Astrocyte (in vitro differentiated cells and primary cell): ENCODE results near the gene FBXL14. TPM values are rescaled to one million over a fixed set of nuclear protein-coding genes. Genes with fewer than 3 reads are reported as not detected.

ENCODE experiments used
- DNase-seq: peaks from one replicate; pipeline ENCODE4 v3.0.0-alpha.2; 2010; ENCODE audit warnings: low read depth
- FAIRE-seq: peaks from 2 replicates; lab custom pipeline; 2011; peaks lifted over from hg19 to GRCh38; lab: Jason Lieb, UNC
- H2AFZ ChIP-seq: 2 replicates; pipeline ENCODE4 v1.6.0; 2012; ENCODE audit warnings: low read depth, low read length, inconsistent platforms
- H3K27ac ChIP-seq: 2 replicates; pipeline ENCODE4 v1.5.1; 2011; ENCODE audit warnings: low read depth, low read length, inconsistent platforms
- H3K27me3 ChIP-seq: 2 replicates; pipeline ENCODE4 v1.6.0; 2011; ENCODE audit warnings: low read length, inconsistent platforms; ENCODE audit not compliant: insufficient read depth
- H3K36me3 ChIP-seq: 2 replicates; pipeline ENCODE4 v1.5.1; 2011; ENCODE audit warnings: low read length, inconsistent platforms; ENCODE audit not compliant: insufficient read depth
- H3K4me1 ChIP-seq: 2 replicates; pipeline ENCODE4 v1.5.1; 2011; ENCODE audit warnings: low read length, inconsistent platforms; ENCODE audit not compliant: insufficient read depth
- H3K4me2 ChIP-seq: 2 replicates; pipeline ENCODE4 v1.6.0; 2012; ENCODE audit warnings: low read length, inconsistent platforms
- H3K4me3 ChIP-seq: 2 replicates; pipeline ENCODE4 v1.5.1; 2011; ENCODE audit warnings: low read depth, mild to moderate bottlenecking, low read length, inconsistent platforms; ENCODE audit not compliant: insufficient read depth
- H3K79me2 ChIP-seq: 2 replicates; pipeline ENCODE4 v1.6.0; 2012; ENCODE audit warnings: mild to moderate bottlenecking, low read length, inconsistent platforms; ENCODE audit not compliant: insufficient read depth
- H3K9ac ChIP-seq: 2 replicates; pipeline ENCODE4 v1.6.0; 2012; ENCODE audit warnings: mild to moderate bottlenecking, low read length, inconsistent platforms
- H3K9me3 ChIP-seq: 2 replicates; pipeline ENCODE4 v1.5.1; 2012; ENCODE audit warnings: low read depth, mild to moderate bottlenecking, low read length, inconsistent platforms; ENCODE audit not compliant: insufficient read depth
- H4K20me1 ChIP-seq: 2 replicates; pipeline ENCODE4 v1.6.0; 2012; ENCODE audit warnings: low read length, inconsistent platforms; ENCODE audit not compliant: insufficient read depth
- H3K27ac Mint-ChIP-seq: one replicate; pipeline ENCODE4 v1.8.0; 2021; ENCODE audit warnings: mild to moderate bottlenecking, mixed read lengths; ENCODE audit not compliant: unreplicated experiment
- H3K27me3 Mint-ChIP-seq: one replicate; pipeline ENCODE4 v1.8.0; 2021; ENCODE audit warnings: low read depth, mixed read lengths; ENCODE audit not compliant: unreplicated experiment
- H3K36me3 Mint-ChIP-seq: one replicate; pipeline ENCODE4 v1.8.0; 2021; ENCODE audit warnings: low read depth, mixed read lengths; ENCODE audit not compliant: unreplicated experiment
- H3K4me1 Mint-ChIP-seq: one replicate; pipeline ENCODE4 v1.8.0; 2021; ENCODE audit warnings: low read depth, mixed read lengths; ENCODE audit not compliant: unreplicated experiment
- H3K4me3 Mint-ChIP-seq: one replicate; pipeline ENCODE4 v1.8.0; 2021; ENCODE audit warnings: mild to moderate bottlenecking, moderate library complexity, mixed read lengths; ENCODE audit not compliant: unreplicated experiment
- H3K9me3 Mint-ChIP-seq: one replicate; pipeline ENCODE4 v1.8.0; 2021; ENCODE audit warnings: mild to moderate bottlenecking, mixed read lengths; ENCODE audit not compliant: unreplicated experiment
- EZH2 ChIP-seq: IDR thresholded peaks from 2 replicates; pipeline ENCODE4 v1.6.1; 2012; ENCODE audit warnings: mild to moderate bottlenecking, low read length, inconsistent platforms; ENCODE audit not compliant: insufficient read depth
- total RNA-seq: library from RNA; stranded (reverse); gene quantifications from 2 replicates; pipeline ENCODE4 v1.2.1, GENCODE V29; 2021
- TF ChIP-seq, protein P1 (sequence below): IDR thresholded peaks from 2 replicates; pipeline ENCODE4 v1.5.1; 2011; ENCODE audit warnings: low read depth, mild to moderate bottlenecking, inconsistent platforms, low read length, moderate library complexity; ENCODE audit not compliant: insufficient read depth

Gene FBXL14
- total RNA-seq, 1 donor from 2014 or later: 9.2 TPM

DNA sequence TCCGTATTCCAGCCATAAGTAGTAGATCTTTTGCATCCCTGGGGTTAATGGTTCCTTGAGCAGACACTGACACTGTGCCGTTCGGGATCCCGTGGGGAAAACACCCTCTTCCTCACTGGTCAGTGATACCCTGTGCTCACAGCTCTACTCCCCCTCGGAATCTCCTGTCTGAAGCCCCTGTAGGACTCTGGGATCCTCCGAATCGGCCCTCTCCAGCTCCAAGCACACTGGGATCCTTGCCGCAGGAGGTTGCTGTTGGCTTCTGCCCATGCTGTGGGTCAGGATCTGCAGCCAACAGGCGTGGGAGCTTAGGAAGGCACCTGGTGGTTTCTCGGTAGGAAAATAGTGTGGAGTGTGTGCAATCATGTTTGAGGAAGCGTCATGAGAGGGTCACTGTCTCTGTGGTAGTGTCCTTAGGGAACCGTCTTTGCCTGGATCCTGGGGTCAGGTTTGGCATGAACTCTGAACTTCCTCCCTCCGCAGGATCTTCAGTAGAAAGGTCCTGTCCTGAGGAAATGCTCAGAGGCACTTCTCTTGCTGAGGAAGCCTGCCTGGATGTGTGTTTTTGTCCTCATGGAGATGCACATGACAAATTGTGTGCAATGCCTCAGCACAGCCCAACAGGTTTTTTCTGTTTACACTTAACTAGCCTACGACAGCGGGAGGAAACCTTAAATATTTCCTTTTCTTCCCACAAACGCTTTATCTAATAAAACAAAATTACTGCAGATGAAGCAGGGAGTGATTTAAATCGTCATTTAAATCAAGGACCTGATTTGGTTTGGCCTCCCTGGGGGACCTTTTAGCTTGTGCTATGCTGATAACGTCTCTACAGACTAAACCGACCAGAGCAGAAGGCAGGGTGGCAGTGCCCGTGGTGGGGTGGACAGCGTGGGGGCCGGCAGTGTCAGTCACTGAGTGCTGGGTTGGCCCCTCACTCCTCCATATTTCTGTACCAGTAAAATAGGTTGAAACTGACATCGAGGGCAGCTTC lies 18.7 kb downstream of the FBXL14 start:
- H4K20me1 ChIP-seq: peaks cover 61% of the 10 kb centered on the region
- H3K9me3 Mint-ChIP-seq: no peaks in the 10 kb centered on the region
- TF ChIP-seq, protein P1, sequence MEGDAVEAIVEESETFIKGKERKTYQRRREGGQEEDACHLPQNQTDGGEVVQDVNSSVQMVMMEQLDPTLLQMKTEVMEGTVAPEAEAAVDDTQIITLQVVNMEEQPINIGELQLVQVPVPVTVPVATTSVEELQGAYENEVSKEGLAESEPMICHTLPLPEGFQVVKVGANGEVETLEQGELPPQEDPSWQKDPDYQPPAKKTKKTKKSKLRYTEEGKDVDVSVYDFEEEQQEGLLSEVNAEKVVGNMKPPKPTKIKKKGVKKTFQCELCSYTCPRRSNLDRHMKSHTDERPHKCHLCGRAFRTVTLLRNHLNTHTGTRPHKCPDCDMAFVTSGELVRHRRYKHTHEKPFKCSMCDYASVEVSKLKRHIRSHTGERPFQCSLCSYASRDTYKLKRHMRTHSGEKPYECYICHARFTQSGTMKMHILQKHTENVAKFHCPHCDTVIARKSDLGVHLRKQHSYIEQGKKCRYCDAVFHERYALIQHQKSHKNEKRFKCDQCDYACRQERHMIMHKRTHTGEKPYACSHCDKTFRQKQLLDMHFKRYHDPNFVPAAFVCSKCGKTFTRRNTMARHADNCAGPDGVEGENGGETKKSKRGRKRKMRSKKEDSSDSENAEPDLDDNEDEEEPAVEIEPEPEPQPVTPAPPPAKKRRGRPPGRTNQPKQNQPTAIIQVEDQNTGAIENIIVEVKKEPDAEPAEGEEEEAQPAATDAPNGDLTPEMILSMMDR: no peak
- no peak for TF ChIP-seq EZH2
- H3K4me1 ChIP-seq: peaks cover 27% of the 10 kb centered on the region
- peaks cover 51% of the 10 kb centered on the region for H3K79me2 ChIP-seq
- no peak overlapping the region for H3K4me3 Mint-ChIP-seq
- no peaks in the 10 kb centered on the region for H3K27me3 ChIP-seq
- no peak overlapping the region for H3K27ac ChIP-seq
- no peaks in the 10 kb centered on the region for H3K27me3 Mint-ChIP-seq
- no peak overlapping the region for H3K4me3 ChIP-seq
- H3K36me3 Mint-ChIP-seq: peaks cover 12% of the 10 kb centered on the region
- H3K9ac ChIP-seq: no peak overlapping the region
- H3K4me1 Mint-ChIP-seq: peaks cover 50% of the 10 kb centered on the region
- peak overlapping the region; percentile 58 for H3K4me2 ChIP-seq
- H2AFZ ChIP-seq: no peak overlapping the region
- DNase-seq (no peak), FAIRE-seq (no peak)
- H3K9me3 ChIP-seq: no peaks in the 10 kb centered on the region
- no peaks in the 10 kb centered on the region for H3K36me3 ChIP-seq
- H3K27ac Mint-ChIP-seq: peak overlapping the region; percentile 73

DNA sequence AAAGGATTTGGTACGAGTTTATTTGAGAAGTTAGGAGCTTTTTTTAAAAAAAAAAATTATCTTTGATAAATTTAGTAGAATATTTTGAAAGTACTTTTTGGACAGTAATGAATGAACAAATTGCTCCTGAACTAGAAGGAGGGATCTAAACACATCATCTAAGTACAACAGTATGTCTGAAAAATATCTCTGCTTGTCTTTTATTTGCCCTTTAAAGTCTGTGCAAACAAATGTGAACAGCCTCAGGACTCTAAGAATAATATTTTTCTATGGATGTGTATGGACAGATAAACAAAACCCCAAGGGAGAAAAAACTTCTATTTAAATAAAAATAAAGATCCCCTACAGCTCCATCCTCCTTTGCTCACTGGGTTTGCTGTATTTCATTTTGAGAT lies 19.5 kb downstream of the FBXL14 start:
- Histone ChIP-seq H3K36me3 (no peaks in the 10 kb centered on the region), H3K9me3 (no peaks in the 10 kb centered on the region), H2AFZ (no peak overlapping the region), H3K27me3 (no peaks in the 10 kb centered on the region), H3K4me1 (peaks cover 23% of the 10 kb centered on the region), H3K27ac (no peak overlapping the region), H3K9ac (no peak overlapping the region), H3K4me3 (no peak overlapping the region), H4K20me1 (peaks cover 61% of the 10 kb centered on the region), H3K79me2 (peaks cover 53% of the 10 kb centered on the region), H3K4me2 (peak overlapping the region; percentile 58)
- Mint-ChIP-seq H3K36me3 (peaks cover 17% of the 10 kb centered on the region), H3K4me1 (peaks cover 46% of the 10 kb centered on the region), H3K27ac (no peak overlapping the region), H3K4me3 (no peak overlapping the region), H3K27me3 (no peaks in the 10 kb centered on the region), H3K9me3 (no peaks in the 10 kb centered on the region)
- FAIRE-seq: no peak
- TF ChIP-seq, protein P1: no peak
- TF ChIP-seq EZH2: no peak
- no peak for DNase-seq
